Smooth muscle cell (in vitro differentiated cells): Measurements from ENCODE around the gene PRKCI. TPM values are rescaled to one million over a fixed set of nuclear protein-coding genes. Genes with fewer than 3 reads are reported as not detected.

Experiments used
- DNase-seq: peaks from one replicate; lab custom pipeline; 2025; ENCODE audit not compliant: unreplicated experiment; lab: John Stamatoyannopoulos, UW
- H2AFZ ChIP-seq: fragments of 200-600 bp; sonication (generic); 2 replicates; pipeline ENCODE4 v1.6.0; 2016; ENCODE audit warnings: antibody characterized with exemption, low read depth, mild to moderate bottlenecking
- H3F3A ChIP-seq: fragments of 200-600 bp; sonication (generic); 2 replicates; pipeline ENCODE4 v1.6.0; 2017; ENCODE audit warnings: antibody characterized with exemption, low read depth
- H3K27ac ChIP-seq: fragments of 200-600 bp; sonication (generic); 2 replicates; pipeline ENCODE4 v1.5.1; 2016; ENCODE audit warnings: low read depth, mild to moderate bottlenecking
- H3K27me3 ChIP-seq: fragments of 200-600 bp; sonication (generic); 2 replicates; pipeline ENCODE4 v1.6.1; 2016; ENCODE audit warnings: low read depth, mild to moderate bottlenecking
- H3K36me3 ChIP-seq: fragments of 200-600 bp; sonication (generic); 2 replicates; pipeline ENCODE4 v1.5.1; 2016; ENCODE audit warnings: low read depth
- H3K4me1 ChIP-seq: fragments of 200-600 bp; sonication (generic); 2 replicates; pipeline ENCODE4 v1.5.1; 2016; ENCODE audit warnings: low read depth
- H3K4me2 ChIP-seq: fragments of 200-600 bp; sonication (generic); 2 replicates; pipeline ENCODE4 v1.6.0; 2016; ENCODE audit warnings: mild to moderate bottlenecking
- H3K4me3 ChIP-seq: fragments of 200-600 bp; sonication (generic); 2 replicates; pipeline ENCODE4 v1.5.1; 2016; ENCODE audit warnings: mild to moderate bottlenecking
- H3K79me2 ChIP-seq: fragments of 200-600 bp; sonication (generic); 2 replicates; pipeline ENCODE4 v1.6.0; 2016; ENCODE audit warnings: low read depth, mild to moderate bottlenecking
- H3K9ac ChIP-seq: fragments of 200-600 bp; sonication (generic); 2 replicates; pipeline ENCODE4 v1.6.0; 2016; ENCODE audit warnings: low read depth
- H3K9me3 ChIP-seq: fragments of 200-600 bp; sonication (generic); replicated peaks from 2 replicates; pipeline ENCODE4 v1.5.1; 2016; ENCODE audit warnings: low read depth
- H4K20me1 ChIP-seq: fragments of 200-600 bp; sonication (generic); 2 replicates; pipeline ENCODE4 v1.6.0; 2016; ENCODE audit warnings: low read depth
- CTCF ChIP-seq: fragments of 200-600 bp; sonication (generic); IDR thresholded peaks from 2 replicates; pipeline ENCODE4 v1.5.1; 2017; ENCODE audit warnings: borderline replicate concordance, mild to moderate bottlenecking, antibody characterized with exemption; ENCODE audit not compliant: insufficient read depth, poor library complexity, severe bottlenecking
- WGBS: methylation state at CpG from one replicate; pipeline ENCODE4 v1.1.7; 2016; ENCODE audit warnings: low lambda C conversion rate; 5-methylcytosine and 5-hydroxymethylcytosine counted together
- polyA plus RNA-seq: library from polyadenylated mRNA; unstranded; fragments of >200 nt; fragmentation: Nextera tagmentation; extraction: Ambion mirVana; gene quantifications from 2 replicates; pipeline ENCODE4 v1.2.1, GENCODE V29; 2016
- small RNA-seq: library from RNA; depleted of rRNA; stranded (forward); fragments of <200 nt; gene quantifications from one replicate; pipeline ENCODE3, GENCODE V24; 2014
- total RNA-seq: library from RNA; depleted of rRNA; stranded (reverse); fragments of >200 nt; gene quantifications from 2 replicates; pipeline ENCODE4 v1.2.3, GENCODE V29; 2014

PRKCI gene
- total and polyA plus RNA-seq, 2 experiments from 2014 or later: 20.0 to 62.6 TPM

DNA sequence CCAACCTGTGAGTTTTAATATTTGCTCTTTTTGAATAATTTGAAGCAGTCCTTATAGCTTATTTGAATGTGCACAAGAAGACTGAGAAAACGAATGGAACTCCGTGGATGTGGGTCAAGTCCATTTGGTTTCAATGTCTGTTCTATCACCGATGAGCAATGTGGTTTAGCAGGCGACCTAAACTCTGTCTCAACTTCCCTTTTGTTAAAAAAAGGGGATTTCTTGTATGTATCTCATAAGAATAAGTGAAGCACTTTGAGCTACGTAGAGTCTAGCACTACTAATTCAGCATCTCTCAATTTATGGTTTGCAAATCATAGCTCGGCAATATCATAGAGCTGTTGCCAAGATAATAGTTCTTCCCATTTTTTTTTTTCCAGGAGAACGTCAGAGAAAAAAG, 130.7 kb downstream of the PRKCI start:
- no peak for TF ChIP-seq CTCF
- no peak overlapping the region for H3K27ac ChIP-seq
- no peaks in the 10 kb centered on the region for H3K36me3 ChIP-seq
- no peaks in the 10 kb centered on the region for H3K9me3 ChIP-seq
- no peaks in the 10 kb centered on the region for H4K20me1 ChIP-seq
- H3F3A ChIP-seq: peaks cover 14% of the 10 kb centered on the region
- H3K79me2 ChIP-seq: no peaks in the 10 kb centered on the region
- H3K9ac ChIP-seq: no peak overlapping the region
- WGBS: 93% methylated on average over 7 of the region's 7 CpGs
- no peak for DNase-seq
- no peak overlapping the region for H2AFZ ChIP-seq
- no peaks in the 10 kb centered on the region for H3K27me3 ChIP-seq
- no peak overlapping the region for H3K4me2 ChIP-seq
- peaks cover 12% of the 10 kb centered on the region for H3K4me1 ChIP-seq
- H3K4me3 ChIP-seq: no peak overlapping the region

- peaks cover 3% of the 10 kb centered on the region for H4K20me1 ChIP-seq
- no peak for DNase-seq
- no peak for TF ChIP-seq CTCF
- no peak overlapping the region for H3K9ac ChIP-seq
- no peak overlapping the region for H3K4me3 ChIP-seq
- no peak overlapping the region for H3K4me2 ChIP-seq
- no peak overlapping the region for H2AFZ ChIP-seq
- peaks cover 15% of the 10 kb centered on the region for H3F3A ChIP-seq
- no peaks in the 10 kb centered on the region for H3K27me3 ChIP-seq
- H3K9me3 ChIP-seq: no peaks in the 10 kb centered on the region
- H3K79me2 ChIP-seq: peaks cover 3% of the 10 kb centered on the region
- no peaks in the 10 kb centered on the region for H3K36me3 ChIP-seq
- no peak overlapping the region for H3K27ac ChIP-seq
- peaks cover 12% of the 10 kb centered on the region for H3K4me1 ChIP-seq
Observed at GRCh38 chr3:170353485-170353884, 131.3 kb downstream of the PRKCI start.

- H3K79me2 ChIP-seq: peaks cover 16% of the 10 kb centered on the region
- H3K4me2 ChIP-seq: no peak overlapping the region
- no peak for TF ChIP-seq CTCF
- H4K20me1 ChIP-seq: peaks cover 16% of the 10 kb centered on the region
- H3K27ac ChIP-seq: peak overlapping the region; percentile 99
- no peak for DNase-seq
- 54% methylated on average over 4 of the region's 4 CpGs for WGBS
- H3K36me3 ChIP-seq: no peaks in the 10 kb centered on the region
- H3F3A ChIP-seq: peaks cover 23% of the 10 kb centered on the region
- H3K9ac ChIP-seq: no peak overlapping the region
- no peaks in the 10 kb centered on the region for H3K9me3 ChIP-seq
- peaks cover 16% of the 10 kb centered on the region for H3K4me1 ChIP-seq
- H3K27me3 ChIP-seq: no peaks in the 10 kb centered on the region
- H3K4me3 ChIP-seq: no peak overlapping the region
- peak overlapping the region; percentile 17 for H2AFZ ChIP-seq
Observed at GRCh38 chr3:170354760-170355159, 132.5 kb downstream of the PRKCI start.

Small RNA genes lying within 50 kb of the gene (small RNA-seq; reads per million reads assigned to genes)
- not detected for gene RF00019

Other genes starting within 250 kb of the PRKCI start
- gene GPR160, start 184.4 kb upstream of the PRKCI start, total RNA-seq: 2.3 TPM in 1 of 2 replicates, not detected in the other
- 0.83 TPM in 1 of 2 replicates, not detected in the other for gene GPR160, start 184.4 kb upstream of the PRKCI start, polyA plus RNA-seq
- 27.1 and 28.8 TPM in 2 replicates for gene PHC3, start 40.7 kb upstream of the PRKCI start, total RNA-seq
- gene PHC3, start 40.7 kb upstream of the PRKCI start, polyA plus RNA-seq: 33.1 and 41.3 TPM in 2 replicates
- gene SKIL, start 135.3 kb downstream of the PRKCI start, total RNA-seq: 167 and 207 TPM in 2 replicates
- gene SKIL, start 135.3 kb downstream of the PRKCI start, polyA plus RNA-seq: 22.0 and 45.0 TPM in 2 replicates
- 4.2 and 5.9 TPM in 2 replicates for gene CLDN11, start 196.4 kb downstream of the PRKCI start, total RNA-seq
- 1.0 and 1.3 TPM in 2 replicates for gene CLDN11, start 196.4 kb downstream of the PRKCI start, polyA plus RNA-seq